Measurements from ENCODE around the gene EXOG.

GRCh38 chr3:38551026-38551832 is 55.1 kb downstream of the EXOG start:
- no peak for TF ChIP-seq CTBP1 (IDR thresholded peaks at IDR 0.05; ENCODE audit: borderline replicate concordance)
- TF ChIP-seq HDGF (IDR thresholded peaks at IDR 0.05; ENCODE audit: borderline replicate concordance): no peak
- no peak for TF ChIP-seq SP1 (IDR thresholded peaks at IDR 0.05)
- no peak for TF ChIP-seq SUZ12 (IDR thresholded peaks at IDR 0.05)
- TF ChIP-seq ZNF384 (IDR thresholded peaks at IDR 0.05): no peak
- TF ChIP-seq TARDBP (IDR thresholded peaks at IDR 0.05): no peak
- TF ChIP-seq FOXK2 (IDR thresholded peaks at IDR 0.05): no peak
- TF ChIP-seq BHLHE40 (IDR thresholded peaks at IDR 0.05; ENCODE audit: borderline replicate concordance): no peak
- no peak for TF ChIP-seq FOXA1 (IDR thresholded peaks at IDR 0.05)
- TF ChIP-seq PKNOX1 (IDR thresholded peaks at IDR 0.05): no peak
- no peak for TF ChIP-seq FOXM1 (IDR thresholded peaks at IDR 0.05; ENCODE audit: borderline replicate concordance)
- no peak for TF ChIP-seq L3MBTL2 (conservative IDR thresholded peaks at IDR 0.05)
- no peak for TF ChIP-seq LEF1 (IDR thresholded peaks at IDR 0.05; ENCODE audit: borderline replicate concordance)
- TF ChIP-seq NFRKB (IDR thresholded peaks at IDR 0.05): no peak
